ENCODE results near the gene TMEM213. TPM values are rescaled to one million over a fixed set of nuclear protein-coding genes. Genes with fewer than 3 reads are reported as not detected.

The TMEM213 gene
- total and polyA plus RNA-seq, 8 donors, result 0.05 to 32.8 (median 0.84) TPM

DNA sequence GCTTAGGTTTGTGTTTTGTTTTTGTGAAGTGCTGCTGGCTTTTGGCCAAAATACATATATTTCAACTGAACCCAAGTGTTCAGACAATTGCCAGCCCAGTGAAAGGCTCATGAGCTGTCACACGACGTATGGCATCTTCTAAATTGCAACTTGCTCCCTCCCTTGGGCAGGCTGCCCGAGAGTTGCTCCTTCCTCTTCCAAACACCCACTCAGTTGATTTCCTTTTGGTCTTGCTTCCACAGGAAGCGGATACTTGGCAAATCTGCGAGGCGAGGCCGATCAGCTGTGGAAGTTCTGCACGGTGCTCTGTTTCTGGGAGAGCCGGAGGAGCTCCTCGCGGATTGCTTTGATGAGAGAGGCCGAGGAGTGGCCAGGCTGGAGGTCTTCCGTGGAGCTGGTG lies 39.8 kb downstream of the TMEM213 start:
- Histone ChIP-seq H3K27me3 (no peaks in the 10 kb centered on the region), H3K27ac (no peak overlapping the region), H3K4me3 (peak overlapping the region in 1 of 2 donors; percentile 7), H3K9me3 (no peaks in the 10 kb centered on the region), H3K36me3 (no peaks in the 10 kb centered on the region), H3K4me1 (no peaks in the 10 kb centered on the region)
- ATAC-seq, result peak; percentile 31
- DNase-seq, result peak in 2 of 4 donors; percentile 70 to 82
- TF ChIP-seq, protein P1, sequence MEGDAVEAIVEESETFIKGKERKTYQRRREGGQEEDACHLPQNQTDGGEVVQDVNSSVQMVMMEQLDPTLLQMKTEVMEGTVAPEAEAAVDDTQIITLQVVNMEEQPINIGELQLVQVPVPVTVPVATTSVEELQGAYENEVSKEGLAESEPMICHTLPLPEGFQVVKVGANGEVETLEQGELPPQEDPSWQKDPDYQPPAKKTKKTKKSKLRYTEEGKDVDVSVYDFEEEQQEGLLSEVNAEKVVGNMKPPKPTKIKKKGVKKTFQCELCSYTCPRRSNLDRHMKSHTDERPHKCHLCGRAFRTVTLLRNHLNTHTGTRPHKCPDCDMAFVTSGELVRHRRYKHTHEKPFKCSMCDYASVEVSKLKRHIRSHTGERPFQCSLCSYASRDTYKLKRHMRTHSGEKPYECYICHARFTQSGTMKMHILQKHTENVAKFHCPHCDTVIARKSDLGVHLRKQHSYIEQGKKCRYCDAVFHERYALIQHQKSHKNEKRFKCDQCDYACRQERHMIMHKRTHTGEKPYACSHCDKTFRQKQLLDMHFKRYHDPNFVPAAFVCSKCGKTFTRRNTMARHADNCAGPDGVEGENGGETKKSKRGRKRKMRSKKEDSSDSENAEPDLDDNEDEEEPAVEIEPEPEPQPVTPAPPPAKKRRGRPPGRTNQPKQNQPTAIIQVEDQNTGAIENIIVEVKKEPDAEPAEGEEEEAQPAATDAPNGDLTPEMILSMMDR (IDR thresholded peaks at IDR 0.05), result no peak
- intact Hi-C loops (cut with DNase I), result no loop called here

DNA sequence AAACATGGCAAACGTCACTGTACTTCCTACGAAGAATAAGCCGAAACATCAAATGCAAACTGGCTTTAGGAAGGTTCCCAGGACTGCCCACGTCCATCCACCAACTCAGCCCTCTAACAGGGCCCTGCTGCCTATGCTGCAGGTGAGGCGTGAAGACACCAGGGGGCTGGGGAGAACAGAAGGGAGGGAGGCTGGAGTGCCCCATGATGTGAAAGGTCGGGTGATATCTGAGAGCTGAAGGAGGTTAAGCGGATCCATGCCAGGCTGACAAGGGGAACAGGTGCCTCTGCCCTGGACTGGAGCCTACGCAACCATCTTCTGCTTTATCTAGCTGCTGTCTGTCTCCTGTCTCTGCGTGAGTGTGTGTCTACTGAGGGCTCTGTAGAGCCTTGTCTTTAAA lies 40.4 kb downstream of the TMEM213 start:
- DNase-seq (no peak), ATAC-seq (no peak)
- Histone ChIP-seq H3K27me3 (no peaks in the 10 kb centered on the region), H3K4me1 (no peaks in the 10 kb centered on the region), H3K27ac (no peak overlapping the region), H3K9me3 (no peaks in the 10 kb centered on the region), H3K36me3 (no peaks in the 10 kb centered on the region), H3K4me3 (no peak overlapping the region)
- intact Hi-C loops (cut with DNase I), result no loop called here
- TF ChIP-seq, protein P1 (IDR thresholded peaks at IDR 0.05), result no peak

DNA sequence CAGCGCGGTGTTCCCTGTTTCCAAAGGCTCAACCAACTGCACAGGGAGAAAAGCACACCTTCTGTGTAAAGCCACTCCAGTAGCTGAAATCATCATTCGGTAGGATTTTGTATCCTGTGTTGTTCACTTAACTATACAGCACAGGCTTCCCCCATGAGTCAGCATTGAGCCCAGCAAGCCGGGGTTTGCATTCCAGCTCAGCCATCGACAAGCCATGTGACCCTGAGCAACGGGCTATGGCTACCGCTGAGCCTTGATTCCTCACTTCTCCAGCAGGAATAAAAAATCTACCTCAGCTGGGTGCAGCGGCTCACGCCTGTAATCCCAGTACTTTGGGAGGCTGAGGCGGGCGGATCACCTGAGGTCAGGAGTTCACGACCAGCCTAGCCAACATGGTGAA lies 44.3 kb downstream of the TMEM213 start:
- H3K36me3 ChIP-seq, result no peaks in the 10 kb centered on the region
- no peak overlapping the region for H3K4me3 ChIP-seq
- H3K27ac ChIP-seq, result no peak overlapping the region
- no peaks in the 10 kb centered on the region for H3K27me3 ChIP-seq
- no peaks in the 10 kb centered on the region for H3K4me1 ChIP-seq
- ATAC-seq (no peak), DNase-seq (no peak)
- H3K9me3 ChIP-seq, result no peaks in the 10 kb centered on the region
- intact Hi-C loops (cut with DNase I), result no loop called here
- TF ChIP-seq, protein P1 (IDR thresholded peaks at IDR 0.05), result no peak

DNA sequence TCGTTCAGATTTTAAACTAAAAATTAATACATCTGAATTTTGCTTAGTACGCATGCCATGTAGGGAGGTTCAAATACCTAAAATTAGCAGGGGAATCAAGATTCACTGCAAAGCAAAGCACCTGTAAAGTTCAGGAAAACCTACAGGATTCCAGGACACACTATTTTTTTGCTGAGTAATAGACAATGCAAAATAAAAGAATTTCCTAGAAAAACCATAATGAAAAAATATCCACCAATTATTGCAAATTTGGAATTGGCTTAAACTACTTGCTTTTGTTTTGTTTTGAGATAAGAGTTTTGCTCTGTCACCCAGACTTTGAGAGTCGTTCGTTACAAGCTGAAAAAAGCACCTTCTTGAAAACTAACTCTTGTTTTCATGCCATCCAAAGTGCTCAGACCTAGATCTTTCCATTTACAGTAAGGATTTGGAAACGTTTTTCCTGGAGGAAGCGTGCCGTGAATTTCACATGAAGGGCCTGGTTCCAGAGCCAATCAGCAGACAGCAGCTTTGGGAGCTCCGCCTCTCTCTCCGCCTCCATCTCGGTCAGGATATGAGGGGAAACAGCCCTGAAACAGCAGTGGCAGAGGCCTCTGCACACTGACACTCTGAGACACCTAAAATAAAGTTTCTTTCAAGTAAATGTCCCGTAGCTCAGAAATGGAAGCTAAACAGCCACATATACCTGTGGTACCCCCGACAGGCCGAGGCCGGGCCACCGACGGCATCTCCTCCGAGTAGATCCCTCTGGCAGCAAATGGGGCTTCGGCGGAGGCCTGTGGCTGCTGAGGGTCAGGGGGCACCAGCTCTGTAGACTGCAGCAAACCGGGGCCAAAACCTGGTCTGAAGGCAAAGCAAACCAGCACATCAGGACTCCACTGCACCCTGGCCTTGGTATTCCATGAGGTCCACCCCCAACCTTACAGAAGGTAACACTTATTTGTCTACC lies 46.1 kb downstream of the TMEM213 start:
- H3K27ac ChIP-seq, result no peak overlapping the region
- no peaks in the 10 kb centered on the region for H3K36me3 ChIP-seq
- ATAC-seq, result no peak
- TF ChIP-seq, protein P1 (IDR thresholded peaks at IDR 0.05), result no peak
- no peaks in the 10 kb centered on the region for H3K4me1 ChIP-seq
- intact Hi-C loops (cut with DNase I), result no loop called here
- no peak overlapping the region for H3K4me3 ChIP-seq
- no peaks in the 10 kb centered on the region for H3K9me3 ChIP-seq
- no peak for DNase-seq
- no peaks in the 10 kb centered on the region for H3K27me3 ChIP-seq

DNA sequence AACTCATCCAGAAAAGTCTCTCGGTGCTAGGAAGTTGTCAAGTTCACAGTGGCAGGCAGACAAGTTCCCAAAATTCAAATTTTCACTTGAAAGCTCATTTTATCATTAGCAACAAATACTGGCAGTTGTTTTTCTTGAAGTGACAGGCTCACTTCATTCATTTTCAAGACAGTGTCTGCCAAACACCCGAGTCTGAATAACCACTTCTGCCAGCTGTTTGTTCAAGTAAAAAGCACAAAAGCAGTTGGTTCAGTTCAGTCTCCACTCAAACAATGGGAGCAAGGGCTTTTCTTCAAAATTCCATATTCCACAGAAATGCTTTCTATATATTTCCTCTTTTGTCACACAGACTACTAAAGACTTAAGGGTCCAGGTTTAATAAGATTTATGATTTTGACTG lies 47.9 kb downstream of the TMEM213 start:
- no peak overlapping the region for H3K27ac ChIP-seq
- ATAC-seq (no peak), DNase-seq (peak in 1 of 4 donors; percentile 73)
- H3K27me3 ChIP-seq, result no peaks in the 10 kb centered on the region
- H3K9me3 ChIP-seq, result no peaks in the 10 kb centered on the region
- no peak overlapping the region for H3K4me3 ChIP-seq
- intact Hi-C loops (cut with DNase I), result no loop called here
- H3K36me3 ChIP-seq, result peaks cover 0 to 5% of the 10 kb centered on the region in 2 donors
- no peaks in the 10 kb centered on the region for H3K4me1 ChIP-seq
- TF ChIP-seq, protein P1 (IDR thresholded peaks at IDR 0.05), result no peak

Measured in left lung (tissue), 10 donors.